Osteoblast (primary cell): ENCODE results near the gene LMF2. TPM values are rescaled to one million over a fixed set of nuclear protein-coding genes. Genes with fewer than 3 reads are reported as not detected.

Source experiments
- DNase-seq: peaks from one replicate; pipeline ENCODE4 v3.0.0; 2011; ENCODE audit warnings: low spot score, mixed read lengths; ENCODE audit not compliant: insufficient read length; ENCODE audit errors: missing footprints
- H2AFZ ChIP-seq: 2 replicates; pipeline ENCODE4 v1.6.0; 2011; ENCODE audit warnings: mild to moderate bottlenecking, low read length
- H3K27ac ChIP-seq: 2 replicates; pipeline ENCODE4 v1.5.1; 2011; ENCODE audit warnings: mild to moderate bottlenecking, low read depth, low read length, moderate library complexity
- H3K27me3 ChIP-seq: 2 replicates; pipeline ENCODE4 v1.6.0; 2012; ENCODE audit warnings: mild to moderate bottlenecking, control low read depth, inconsistent platforms, low read length, moderate library complexity; ENCODE audit not compliant: insufficient read depth
- H3K36me3 ChIP-seq: 2 replicates; pipeline ENCODE4 v1.5.1; 2011; ENCODE audit warnings: mild to moderate bottlenecking, low read length, control low read depth, moderate library complexity; ENCODE audit not compliant: insufficient read depth
- H3K4me1 ChIP-seq: 2 replicates; pipeline ENCODE4 v1.5.1; 2011; ENCODE audit warnings: mild to moderate bottlenecking, low read length, control low read depth, moderate library complexity; ENCODE audit not compliant: insufficient read depth
- H3K4me2 ChIP-seq: 2 replicates; pipeline ENCODE4 v1.6.0; 2011; ENCODE audit warnings: mild to moderate bottlenecking, low read length; ENCODE audit not compliant: insufficient read depth
- H3K4me3 ChIP-seq: fragments of 200-600 bp; sonication (generic); 3 replicates; pipeline ENCODE4 v1.5.1; 2012; ENCODE audit warnings: mild to moderate bottlenecking, low read length, inconsistent platforms; ENCODE audit not compliant: insufficient read depth
- H3K79me2 ChIP-seq: 2 replicates; pipeline ENCODE4 v1.6.0; 2012; ENCODE audit warnings: mild to moderate bottlenecking, low read length, control low read depth, inconsistent platforms; ENCODE audit not compliant: insufficient read depth
- H3K9me3 ChIP-seq: 2 replicates; pipeline ENCODE4 v1.5.1; 2011; ENCODE audit warnings: low read depth, low read length, control low read depth
- H4K20me1 ChIP-seq: 2 replicates; pipeline ENCODE4 v1.6.0; 2012; ENCODE audit warnings: mild to moderate bottlenecking, low read length, control low read depth; ENCODE audit not compliant: insufficient read depth
- total RNA-seq: library from RNA; depleted of rRNA; stranded (reverse); fragments of >200 nt; gene quantifications from 2 replicates; pipeline ENCODE4 v1.2.3, GENCODE V29; 2012
- TF ChIP-seq, protein P1 (sequence below): IDR thresholded peaks from 2 replicates; pipeline ENCODE4 v1.5.1; 2011; ENCODE audit warnings: mild to moderate bottlenecking, low read depth, low read length, moderate library complexity; ENCODE audit errors: extremely low read depth

LMF2 gene
- total RNA-seq, 1 donor = 56.8 TPM

DNA sequence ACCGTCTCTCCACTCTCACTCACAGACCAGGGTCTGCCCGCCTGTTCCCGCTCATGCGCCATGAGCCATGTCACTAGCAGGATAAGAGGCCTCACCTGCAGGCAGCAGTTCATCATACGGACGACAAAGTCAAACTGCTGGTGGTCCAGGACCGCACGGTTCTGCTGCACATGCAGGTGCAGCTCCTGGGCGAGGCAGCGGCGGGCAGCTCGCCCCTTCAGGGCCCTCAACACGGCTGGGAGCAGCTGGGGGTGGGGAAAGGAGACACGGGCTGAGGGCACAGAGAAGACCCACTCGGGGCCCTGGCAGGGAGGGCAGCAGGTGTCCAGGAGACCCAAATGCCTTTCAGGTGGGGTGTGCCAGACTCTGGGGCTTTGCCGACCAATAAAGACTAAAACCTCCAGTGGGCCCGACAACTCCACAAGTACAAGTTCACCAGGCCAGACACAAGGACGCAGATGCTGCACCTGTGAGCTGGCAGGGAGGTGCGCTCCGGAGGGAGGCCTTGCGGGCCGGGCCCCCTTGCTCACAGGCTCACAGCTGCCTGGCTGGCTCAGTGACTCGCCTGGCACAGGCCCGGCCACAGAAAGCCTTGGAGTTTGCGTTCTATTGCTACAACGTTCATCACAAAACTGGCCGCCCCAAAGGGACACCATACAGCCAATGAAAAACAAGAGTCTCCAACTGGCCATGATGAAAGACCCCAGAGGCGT is 44.2 kb downstream of the LMF2 start:
- Histone ChIP-seq H3K27ac (no peak overlapping the region), H3K79me2 (peaks cover 11% of the 10 kb centered on the region), H2AFZ (no peak overlapping the region), H3K9me3 (no peaks in the 10 kb centered on the region), H3K4me2 (no peak overlapping the region), H3K27me3 (no peaks in the 10 kb centered on the region), H3K36me3 (peaks cover 70% of the 10 kb centered on the region), H3K4me3 (no peak overlapping the region), H4K20me1 (peaks cover 9% of the 10 kb centered on the region), H3K4me1 (no peaks in the 10 kb centered on the region)
- DNase-seq = no peak
- TF ChIP-seq, protein P1, sequence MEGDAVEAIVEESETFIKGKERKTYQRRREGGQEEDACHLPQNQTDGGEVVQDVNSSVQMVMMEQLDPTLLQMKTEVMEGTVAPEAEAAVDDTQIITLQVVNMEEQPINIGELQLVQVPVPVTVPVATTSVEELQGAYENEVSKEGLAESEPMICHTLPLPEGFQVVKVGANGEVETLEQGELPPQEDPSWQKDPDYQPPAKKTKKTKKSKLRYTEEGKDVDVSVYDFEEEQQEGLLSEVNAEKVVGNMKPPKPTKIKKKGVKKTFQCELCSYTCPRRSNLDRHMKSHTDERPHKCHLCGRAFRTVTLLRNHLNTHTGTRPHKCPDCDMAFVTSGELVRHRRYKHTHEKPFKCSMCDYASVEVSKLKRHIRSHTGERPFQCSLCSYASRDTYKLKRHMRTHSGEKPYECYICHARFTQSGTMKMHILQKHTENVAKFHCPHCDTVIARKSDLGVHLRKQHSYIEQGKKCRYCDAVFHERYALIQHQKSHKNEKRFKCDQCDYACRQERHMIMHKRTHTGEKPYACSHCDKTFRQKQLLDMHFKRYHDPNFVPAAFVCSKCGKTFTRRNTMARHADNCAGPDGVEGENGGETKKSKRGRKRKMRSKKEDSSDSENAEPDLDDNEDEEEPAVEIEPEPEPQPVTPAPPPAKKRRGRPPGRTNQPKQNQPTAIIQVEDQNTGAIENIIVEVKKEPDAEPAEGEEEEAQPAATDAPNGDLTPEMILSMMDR = no peak

DNA sequence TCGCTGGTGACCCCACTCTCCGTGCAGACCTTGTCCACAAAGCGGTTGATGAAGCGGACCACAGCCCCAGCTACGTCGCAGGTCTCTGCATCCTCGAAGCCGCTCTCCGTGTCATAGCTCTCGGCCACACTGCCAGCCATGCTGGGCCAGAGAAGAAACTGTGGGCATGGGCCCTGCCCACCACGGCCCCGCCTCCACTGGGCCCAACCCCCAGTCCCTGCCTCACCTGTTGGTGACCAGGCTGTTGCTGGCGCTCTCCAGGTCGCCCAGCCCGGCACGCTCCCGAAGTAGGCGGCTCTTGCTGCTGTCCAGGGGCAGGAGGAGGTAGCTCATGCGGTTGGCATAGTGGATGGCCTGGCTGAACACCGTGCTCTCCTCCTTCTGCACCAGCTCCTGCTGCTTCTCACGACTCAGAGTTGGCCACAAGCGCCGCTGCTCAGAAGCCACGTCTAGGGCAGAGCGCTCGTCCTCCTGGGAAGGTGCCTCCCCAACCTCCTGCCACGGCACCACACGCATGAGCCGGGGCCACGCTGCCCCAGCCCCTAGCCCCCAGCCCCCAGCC is 45.4 kb downstream of the LMF2 start:
- DNase-seq = no peak
- Histone ChIP-seq H3K79me2 (no peaks in the 10 kb centered on the region), H2AFZ (no peak overlapping the region), H3K27ac (no peak overlapping the region), H4K20me1 (peaks cover 2% of the 10 kb centered on the region), H3K4me1 (no peaks in the 10 kb centered on the region), H3K4me2 (no peak overlapping the region), H3K27me3 (no peaks in the 10 kb centered on the region), H3K36me3 (peaks cover 73% of the 10 kb centered on the region), H3K9me3 (no peaks in the 10 kb centered on the region), H3K4me3 (no peak overlapping the region)
- TF ChIP-seq, protein P1 = no peak

DNA sequence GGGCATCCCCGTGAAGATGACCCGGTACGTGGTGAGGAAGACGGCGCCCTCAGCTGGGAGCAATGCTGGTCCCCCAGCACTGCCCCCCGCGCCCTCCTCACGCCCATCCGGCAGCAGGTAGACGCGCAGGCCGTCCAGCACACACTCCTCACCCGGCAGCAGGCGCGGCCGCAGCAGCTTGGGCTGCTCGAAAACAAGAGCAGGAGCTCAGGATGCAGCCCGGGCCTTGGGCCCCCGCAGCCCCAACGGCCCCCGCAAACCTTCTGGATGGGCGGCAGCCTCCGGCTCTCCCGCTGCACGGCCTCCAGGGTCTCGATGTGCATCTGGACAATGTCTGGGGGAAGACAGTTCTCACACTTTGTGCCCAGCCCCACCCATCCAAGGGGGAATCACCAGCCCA is 46.0 kb downstream of the LMF2 start:
- Histone ChIP-seq H3K79me2 (no peaks in the 10 kb centered on the region), H4K20me1 (peaks cover 2% of the 10 kb centered on the region), H3K4me2 (no peak overlapping the region), H3K9me3 (no peaks in the 10 kb centered on the region), H3K4me1 (no peaks in the 10 kb centered on the region), H3K4me3 (no peak overlapping the region), H3K27me3 (no peaks in the 10 kb centered on the region), H3K36me3 (peaks cover 68% of the 10 kb centered on the region), H2AFZ (no peak overlapping the region), H3K27ac (no peak overlapping the region)
- DNase-seq = no peak
- TF ChIP-seq, protein P1 = no peak

DNA sequence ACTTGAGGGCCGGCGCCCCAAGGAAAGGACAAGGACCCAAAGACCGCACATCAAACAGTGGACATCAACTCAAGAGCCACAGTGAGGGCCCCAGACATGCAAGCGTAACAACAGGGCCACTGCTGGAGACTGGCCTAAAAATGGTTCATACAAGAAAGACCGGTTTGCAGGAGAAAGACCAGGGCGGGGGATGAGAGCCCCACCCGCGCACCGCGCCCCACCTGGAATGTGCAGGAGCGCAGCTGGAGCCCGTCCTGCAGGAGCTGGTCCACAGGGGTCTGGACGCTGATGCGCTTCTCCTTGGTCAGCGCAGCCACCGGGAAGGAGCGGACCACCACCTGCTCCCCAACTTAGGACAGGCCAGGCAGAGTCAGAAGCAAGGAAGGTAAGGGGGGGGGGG is 46.6 kb downstream of the LMF2 start:
- peaks cover 62% of the 10 kb centered on the region for H3K36me3 ChIP-seq
- H3K4me3 ChIP-seq = no peak overlapping the region
- peaks cover 2% of the 10 kb centered on the region for H4K20me1 ChIP-seq
- H2AFZ ChIP-seq = no peak overlapping the region
- H3K27me3 ChIP-seq = no peaks in the 10 kb centered on the region
- no peaks in the 10 kb centered on the region for H3K4me1 ChIP-seq
- no peaks in the 10 kb centered on the region for H3K79me2 ChIP-seq
- H3K9me3 ChIP-seq = no peaks in the 10 kb centered on the region
- H3K27ac ChIP-seq = no peak overlapping the region
- H3K4me2 ChIP-seq = no peak overlapping the region
- no peak for DNase-seq
- TF ChIP-seq, protein P1 = no peak
